ENCODE measurements around the gene HNRNPC. TPM values are rescaled to one million over a fixed set of nuclear protein-coding genes. Genes with fewer than 3 reads are reported as not detected.

HNRNPC gene
- 629 and 814 TPM in 2 replicates for total RNA-seq

GRCh38 chr14:21269252-21270046 lies at the start of gene HNRNPC:
Gene HNRNPC (minus strand): TSS chr14:21269442. CDS start chr14:21234193, 35,249 bp downstream.

GRCh38 chr14:21279783-21280182 lies 10.5 kb upstream of the HNRNPC start, which contains the start of gene RPGRIP1:
Gene RPGRIP1 (plus strand): TSS chr14:21280083. CDS start chr14:21287977, 7,894 bp downstream.

Other genes starting within 250 kb of the HNRNPC start
- 0.17 and 0.44 TPM in 2 replicates for gene NDRG2, start 244.4 kb downstream of the HNRNPC start, total RNA-seq
- under 0.01 TPM in 1 of 2 replicates, not detected in the other for gene TPPP2, start 239.2 kb downstream of the HNRNPC start, total RNA-seq
- gene RNASE13, start 234.6 kb downstream of the HNRNPC start, total RNA-seq: not detected in 2 replicates
- 0.17 TPM in 1 of 2 replicates, not detected in the other for gene RNASE7, start 227.1 kb downstream of the HNRNPC start, total RNA-seq
- not detected in 2 replicates for gene RNASE8, start 211.6 kb downstream of the HNRNPC start, total RNA-seq
- 55.2 and 59.9 TPM in 2 replicates for gene ARHGEF40, start 199.1 kb downstream of the HNRNPC start, total RNA-seq
- gene ZNF219, start 170.8 kb downstream of the HNRNPC start, total RNA-seq: 1.5 and 5.1 TPM in 2 replicates
- gene TMEM253, start 168.4 kb downstream of the HNRNPC start, total RNA-seq: 0.33 TPM in 1 of 2 replicates, not detected in the other
- 0.15 TPM in 1 of 2 replicates, not detected in the other for gene OR5AU1, start 113.4 kb downstream of the HNRNPC start, total RNA-seq
- gene RPGRIP1, start 10.6 kb upstream of the HNRNPC start, total RNA-seq: not detected in 2 replicates
- gene SUPT16H, start 114.6 kb upstream of the HNRNPC start, total RNA-seq: 73.8 and 89.9 TPM in 2 replicates
- gene CHD8, start 186.7 kb upstream of the HNRNPC start, total RNA-seq: 57.4 and 64.6 TPM in 2 replicates
- 25.1 and 26.9 TPM in 2 replicates for gene RAB2B, start 207.5 kb upstream of the HNRNPC start, total RNA-seq
- 33.7 and 47.6 TPM in 2 replicates for gene TOX4, start 207.8 kb upstream of the HNRNPC start, total RNA-seq
- 57.6 and 60.4 TPM in 2 replicates for gene METTL3, start 241.9 kb upstream of the HNRNPC start, total RNA-seq